NCI-H2196 (cell line): ENCODE measurements around the gene PHLDB1.
A peak's percentile ranks its signal among the peaks of the same experiment; 100 is the strongest.
"Not testable (repeated sequence)": the region's sequence is repeated elsewhere in the genome, so short reads cannot be mapped to it uniquely, and the experiment has no call there.

Experiments
- DNase-seq: peaks from one replicate; lab custom pipeline; 2025; ENCODE audit not compliant: unreplicated experiment; lab: John Stamatoyannopoulos, UW

The PHLDB1 gene

GRCh38 chr11:118682939-118683338 is 75.5 kb downstream of the PHLDB1 start:
- DNase-seq, result not testable (repeated sequence)

- DNase-seq, result no peak
These were observed 76.8 kb downstream of the PHLDB1 start for GRCh38 chr11:118684187-118684586.

GRCh38 chr11:118687906-118688305 is 80.5 kb downstream of the PHLDB1 start:
- DNase-seq, result no peak

GRCh38 chr11:118688339-118688738 is 80.9 kb downstream of the PHLDB1 start:
- DNase-seq, result not testable (repeated sequence)

GRCh38 chr11:118688851-118689502 is 81.6 kb downstream of the PHLDB1 start:
- DNase-seq, result no peak

- no peak for DNase-seq
These were observed 82.1 kb downstream of the PHLDB1 start for GRCh38 chr11:118689503-118689851.

- peak; percentile 96 for DNase-seq
These were observed 82.6 kb downstream of the PHLDB1 start for GRCh38 chr11:118689852-118690552.

GRCh38 chr11:118690553-118691304 is 83.3 kb downstream of the PHLDB1 start:
- no peak for DNase-seq

GRCh38 chr11:118691926-118692830 is 84.8 kb downstream of the PHLDB1 start:
- DNase-seq, result no peak

GRCh38 chr11:118694185-118694584 is 86.8 kb downstream of the PHLDB1 start:
- no peak for DNase-seq

GRCh38 chr11:118694771-118695170 is 87.4 kb downstream of the PHLDB1 start:
- no peak for DNase-seq

GRCh38 chr11:118696673-118697226 is 89.3 kb downstream of the PHLDB1 start:
- no peak for DNase-seq

GRCh38 chr11:118697346-118697745 is 89.9 kb downstream of the PHLDB1 start:
- no peak for DNase-seq

- no peak for DNase-seq
These were observed 92.2 kb downstream of the PHLDB1 start for GRCh38 chr11:118699506-118700220.

- DNase-seq, result no peak
These were observed 96.2 kb downstream of the PHLDB1 start for GRCh38 chr11:118703563-118704106.

GRCh38 chr11:118705111-118705741 is 97.8 kb downstream of the PHLDB1 start:
- no peak for DNase-seq

- no peak for DNase-seq
These were observed 98.6 kb downstream of the PHLDB1 start for GRCh38 chr11:118705791-118706545.

GRCh38 chr11:118706546-118706825 is 99.1 kb downstream of the PHLDB1 start:
- DNase-seq, result no peak
